ENCODE measurements around the gene INTS4.
"Not testable (repeated sequence)": the region's sequence is repeated elsewhere in the genome, so short reads cannot be mapped to it uniquely, and the experiment has no call there.

INTS4 gene

DNA sequence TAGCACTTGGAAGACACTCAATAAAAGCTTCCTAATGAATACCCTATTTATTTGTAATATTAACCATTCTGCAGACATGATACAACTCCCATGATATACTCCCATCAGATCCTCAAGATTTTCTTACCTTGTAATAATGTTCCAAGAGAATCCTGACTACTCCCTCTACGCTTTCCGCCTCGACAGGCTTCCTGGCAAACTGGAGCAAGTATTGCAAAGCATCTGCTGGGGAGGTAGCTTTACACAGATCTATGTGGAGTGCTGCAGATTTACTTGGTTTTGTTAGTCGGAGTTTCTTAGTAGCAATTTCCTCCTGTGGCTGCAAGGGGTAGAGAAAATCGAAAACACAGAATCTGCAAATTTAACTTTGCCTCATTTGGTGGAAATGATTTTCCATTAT lies 3.5 kb downstream of the INTS4 start:
- H3K9ac ChIP-seq (ENCODE audit: low read length), result no peak overlapping the region
- H3K4me3 ChIP-seq (ENCODE audit: low read length), result no peak overlapping the region
- H3K9me3 ChIP-seq (ENCODE audit: control insufficient read depth, low read depth, low read length), result no peaks in the 10 kb centered on the region
- peaks cover 14% of the 10 kb centered on the region for H3K36me3 ChIP-seq (ENCODE audit: control insufficient read depth, low read depth, low read length)
- peaks cover 8% of the 10 kb centered on the region for H3K4me1 ChIP-seq (ENCODE audit: control insufficient read depth, low read depth, low read length)
- no peak overlapping the region for H3K27ac ChIP-seq (ENCODE audit: low read length)
- H3K27me3 ChIP-seq (ENCODE audit: control insufficient read depth, insufficient read depth, low read length), result no peaks in the 10 kb centered on the region

DNA sequence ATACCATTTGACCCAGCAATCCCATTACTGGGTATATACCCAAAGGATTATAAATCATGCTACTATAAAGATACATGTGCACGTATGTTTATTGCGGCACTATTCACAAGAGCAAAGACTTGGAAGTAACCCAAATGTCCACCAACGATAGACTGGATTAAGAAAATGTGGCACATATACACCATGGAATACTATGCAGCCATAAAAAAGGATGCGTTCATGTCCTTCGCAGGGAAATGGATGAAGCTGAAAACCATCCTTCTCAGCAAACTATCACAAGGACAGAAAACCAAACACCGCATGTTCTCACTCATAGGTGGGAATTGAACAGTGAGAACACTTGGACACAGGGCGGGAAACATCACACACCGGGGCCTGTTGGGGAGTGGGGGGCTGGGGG lies 8.0 kb downstream of the INTS4 start:
- H3K9me3 ChIP-seq (ENCODE audit: control insufficient read depth, low read depth, low read length); H3K27ac ChIP-seq (ENCODE audit: low read length): not testable (repeated sequence)

DNA sequence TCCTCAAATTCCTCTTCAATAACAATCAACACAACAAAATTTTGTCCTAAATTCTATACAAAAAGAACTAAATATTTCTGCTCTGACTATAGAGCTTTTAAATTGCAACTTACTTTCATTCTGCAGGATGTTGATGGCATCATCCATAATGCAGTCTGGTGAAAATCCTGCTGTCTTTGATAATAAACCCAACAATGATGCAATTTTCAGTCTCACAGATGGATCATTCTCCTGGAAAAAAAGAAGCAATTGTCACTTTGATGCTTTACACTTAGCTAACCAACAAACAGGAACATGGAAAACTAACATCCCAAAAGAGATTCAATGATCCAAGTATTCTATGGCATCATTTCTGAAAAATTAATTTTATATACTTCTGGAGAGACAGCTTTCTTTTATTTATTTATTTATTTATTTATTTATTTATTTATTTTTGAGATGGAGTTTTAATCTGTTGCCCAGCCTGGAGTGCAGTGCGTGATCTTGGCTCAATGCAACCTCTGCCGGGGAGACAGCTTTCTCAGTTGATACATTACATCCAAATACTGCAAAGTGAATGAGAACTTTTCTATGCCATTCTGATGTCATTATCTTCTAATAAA lies 13.0 kb downstream of the INTS4 start:
- Histone ChIP-seq H3K36me3 (ENCODE audit: control insufficient read depth, low read depth, low read length) (peaks cover 14% of the 10 kb centered on the region), H3K9ac (ENCODE audit: low read length) (no peak overlapping the region), H3K9me3 (ENCODE audit: control insufficient read depth, low read depth, low read length) (no peaks in the 10 kb centered on the region), H3K27me3 (ENCODE audit: control insufficient read depth, insufficient read depth, low read length) (no peaks in the 10 kb centered on the region), H3K27ac (ENCODE audit: low read length) (no peak overlapping the region), H3K4me3 (ENCODE audit: low read length) (no peak overlapping the region), H3K4me1 (ENCODE audit: control insufficient read depth, low read depth, low read length) (no peaks in the 10 kb centered on the region)

More for the DNA sequence above, 8.0 kb downstream of the INTS4 start:
- H3K36me3 ChIP-seq (ENCODE audit: control insufficient read depth, low read depth, low read length), result peaks cover 14% of the 10 kb centered on the region
- not testable (repeated sequence) for H3K4me1 ChIP-seq (ENCODE audit: control insufficient read depth, low read depth, low read length); H3K4me3 ChIP-seq (ENCODE audit: low read length); H3K9ac ChIP-seq (ENCODE audit: low read length); H3K27me3 ChIP-seq (ENCODE audit: control insufficient read depth, insufficient read depth, low read length)

DNA sequence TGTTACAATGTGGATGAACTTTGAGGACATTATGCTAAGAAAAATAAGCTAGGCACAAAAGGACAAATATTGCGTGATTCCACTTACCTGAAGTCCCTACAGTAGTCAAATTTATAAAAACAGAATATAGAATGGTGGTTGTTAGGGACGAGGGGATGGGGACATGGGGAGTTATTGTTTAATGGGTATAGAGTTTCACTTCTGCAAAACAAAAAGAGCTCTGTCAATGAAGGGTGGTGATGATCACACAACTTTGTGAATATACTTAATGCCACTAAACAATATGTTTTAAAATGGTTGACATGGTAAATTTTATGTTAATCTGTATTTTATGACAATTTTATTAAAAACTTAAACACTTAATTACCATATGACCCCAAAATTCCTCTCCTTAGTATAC lies 26.1 kb downstream of the INTS4 start:
- no peaks in the 10 kb centered on the region for H3K4me1 ChIP-seq (ENCODE audit: control insufficient read depth, low read depth, low read length)
- no peak overlapping the region for H3K4me3 ChIP-seq (ENCODE audit: low read length)
- H3K36me3 ChIP-seq (ENCODE audit: control insufficient read depth, low read depth, low read length), result no peaks in the 10 kb centered on the region
- H3K27me3 ChIP-seq (ENCODE audit: control insufficient read depth, insufficient read depth, low read length), result no peaks in the 10 kb centered on the region
- H3K9ac ChIP-seq (ENCODE audit: low read length), result no peak overlapping the region
- no peak overlapping the region for H3K27ac ChIP-seq (ENCODE audit: low read length)
- no peaks in the 10 kb centered on the region for H3K9me3 ChIP-seq (ENCODE audit: control insufficient read depth, low read depth, low read length)

DNA sequence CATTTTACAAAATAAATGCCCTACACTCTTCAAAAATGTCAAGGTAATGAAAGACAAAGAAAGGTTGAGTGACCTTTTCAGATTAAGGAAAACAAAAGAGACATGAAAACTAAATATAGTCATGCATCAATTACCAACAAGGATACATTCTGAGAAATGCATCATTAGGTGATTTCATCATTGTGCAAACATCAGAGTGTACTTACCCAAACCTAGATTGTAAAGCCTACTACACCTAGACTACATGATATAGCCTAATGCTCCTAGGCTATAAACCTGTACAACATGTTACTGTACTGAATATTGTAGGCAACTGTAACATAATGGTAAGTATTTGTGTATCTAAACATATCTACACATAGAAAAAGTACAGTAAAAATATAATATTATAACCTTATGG lies 26.7 kb downstream of the INTS4 start:
- H3K27ac ChIP-seq (ENCODE audit: low read length), result no peak overlapping the region
- H3K4me3 ChIP-seq (ENCODE audit: low read length), result no peak overlapping the region
- H3K27me3 ChIP-seq (ENCODE audit: control insufficient read depth, insufficient read depth, low read length), result no peaks in the 10 kb centered on the region
- no peaks in the 10 kb centered on the region for H3K9me3 ChIP-seq (ENCODE audit: control insufficient read depth, low read depth, low read length)
- H3K36me3 ChIP-seq (ENCODE audit: control insufficient read depth, low read depth, low read length), result no peaks in the 10 kb centered on the region
- H3K9ac ChIP-seq (ENCODE audit: low read length), result no peak overlapping the region
- no peaks in the 10 kb centered on the region for H3K4me1 ChIP-seq (ENCODE audit: control insufficient read depth, low read depth, low read length)

DNA sequence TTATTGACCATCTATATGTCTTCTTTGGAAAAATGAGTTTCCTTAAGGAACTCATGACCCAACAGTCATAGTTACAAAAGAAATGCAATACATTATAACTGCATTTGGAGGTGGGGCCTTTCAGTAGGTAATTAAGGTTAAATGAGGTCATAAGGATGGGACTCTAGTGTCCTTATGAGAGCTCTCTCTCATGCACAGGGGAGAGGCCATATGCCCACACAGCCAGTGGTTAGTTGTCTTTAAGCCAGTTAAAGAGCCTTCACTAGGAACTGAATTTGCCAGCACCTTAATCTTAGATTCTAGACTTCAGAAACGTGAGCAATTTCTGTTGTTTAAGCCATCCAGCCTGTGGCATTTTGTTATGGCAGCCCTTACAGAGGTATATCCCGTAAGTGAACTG lies 27.3 kb downstream of the INTS4 start:
- Histone ChIP-seq H3K36me3 (ENCODE audit: control insufficient read depth, low read depth, low read length) (no peaks in the 10 kb centered on the region), H3K9ac (ENCODE audit: low read length) (no peak overlapping the region), H3K4me1 (ENCODE audit: control insufficient read depth, low read depth, low read length) (no peaks in the 10 kb centered on the region), H3K27me3 (ENCODE audit: control insufficient read depth, insufficient read depth, low read length) (no peaks in the 10 kb centered on the region), H3K4me3 (ENCODE audit: low read length) (no peak overlapping the region), H3K9me3 (ENCODE audit: control insufficient read depth, low read depth, low read length) (no peaks in the 10 kb centered on the region), H3K27ac (ENCODE audit: low read length) (no peak overlapping the region)

DNA sequence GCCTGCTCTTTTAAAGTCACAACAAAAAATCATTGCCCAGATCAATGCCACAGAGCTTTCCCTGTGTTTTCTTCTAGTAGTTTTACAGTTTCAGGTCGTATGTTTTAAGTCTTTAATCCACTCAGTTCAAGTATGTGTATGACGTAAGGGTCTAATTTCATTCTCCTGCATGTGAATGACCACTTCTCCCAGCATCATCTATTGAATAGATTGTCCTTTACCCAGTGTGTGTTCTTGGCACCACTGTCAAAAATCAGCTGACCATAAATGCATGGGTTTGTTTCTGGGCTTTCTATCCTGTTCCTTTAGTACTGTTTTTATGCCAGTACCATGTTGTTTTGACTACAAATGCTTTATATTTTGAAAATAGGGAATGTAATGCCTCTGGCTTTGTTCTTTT lies 28.1 kb downstream of the INTS4 start:
- Histone ChIP-seq H3K36me3 (ENCODE audit: control insufficient read depth, low read depth, low read length) (no peaks in the 10 kb centered on the region), H3K4me1 (ENCODE audit: control insufficient read depth, low read depth, low read length) (no peaks in the 10 kb centered on the region), H3K9me3 (ENCODE audit: control insufficient read depth, low read depth, low read length) (no peaks in the 10 kb centered on the region), H3K27ac (ENCODE audit: low read length) (no peak overlapping the region), H3K9ac (ENCODE audit: low read length) (no peak overlapping the region), H3K27me3 (ENCODE audit: control insufficient read depth, insufficient read depth, low read length) (no peaks in the 10 kb centered on the region), H3K4me3 (ENCODE audit: low read length) (no peak overlapping the region)

DNA sequence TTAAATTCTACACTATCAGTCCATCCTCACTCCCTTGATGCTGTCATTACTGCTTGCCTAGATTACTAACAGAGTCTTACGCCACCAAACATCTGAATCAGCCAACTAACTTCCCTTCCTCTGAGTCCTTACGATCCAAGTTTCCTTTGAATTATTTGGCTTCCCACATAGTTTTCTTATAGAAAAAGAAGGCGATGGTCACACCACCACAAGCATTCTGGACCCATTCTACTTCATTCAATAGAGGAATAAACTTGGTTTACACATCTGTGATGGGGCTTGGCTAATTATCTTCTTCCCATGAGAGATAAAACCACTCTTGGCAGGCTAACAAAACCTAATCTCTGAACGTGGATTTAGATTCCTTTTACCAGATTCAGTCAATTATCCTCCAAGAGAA lies 35.0 kb downstream of the INTS4 start:
- Histone ChIP-seq H3K9ac (ENCODE audit: low read length) (no peak overlapping the region), H3K27me3 (ENCODE audit: control insufficient read depth, insufficient read depth, low read length) (no peaks in the 10 kb centered on the region), H3K36me3 (ENCODE audit: control insufficient read depth, low read depth, low read length) (peaks cover 15% of the 10 kb centered on the region), H3K4me3 (ENCODE audit: low read length) (no peak overlapping the region), H3K9me3 (ENCODE audit: control insufficient read depth, low read depth, low read length) (no peaks in the 10 kb centered on the region), H3K27ac (ENCODE audit: low read length) (no peak overlapping the region), H3K4me1 (ENCODE audit: control insufficient read depth, low read depth, low read length) (no peaks in the 10 kb centered on the region)

DNA sequence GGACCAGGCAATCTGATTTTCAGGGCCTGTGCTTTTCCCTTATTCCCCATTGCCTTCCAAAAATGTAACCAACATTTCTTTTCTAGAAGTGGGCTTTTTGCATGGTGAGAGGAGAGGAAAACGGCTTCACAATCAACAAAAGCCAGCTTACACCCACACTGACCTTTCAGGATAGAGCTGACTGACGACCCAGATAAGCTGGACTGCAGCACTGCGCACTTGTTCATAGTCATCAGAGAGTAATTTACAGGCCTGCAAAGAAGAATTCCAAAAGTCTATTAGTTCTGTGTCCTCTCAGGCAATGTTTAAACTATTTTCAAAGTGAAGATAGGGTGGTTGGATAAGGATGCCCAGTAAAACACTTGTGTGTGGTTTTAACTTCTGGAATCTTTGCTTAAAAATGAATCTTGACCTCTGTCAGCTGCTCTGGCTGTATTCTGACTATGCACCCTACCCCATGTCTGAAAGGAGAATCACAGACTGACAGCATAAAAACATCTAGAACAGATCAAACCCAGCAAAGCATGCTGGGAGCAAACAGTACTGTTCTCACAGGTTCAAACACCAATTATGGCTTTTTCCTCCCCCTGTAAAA lies 35.8 kb downstream of the INTS4 start:
- H3K4me1 ChIP-seq (ENCODE audit: control insufficient read depth, low read depth, low read length); H3K9me3 ChIP-seq (ENCODE audit: control insufficient read depth, low read depth, low read length); H3K27me3 ChIP-seq (ENCODE audit: control insufficient read depth, insufficient read depth, low read length); H3K27ac ChIP-seq (ENCODE audit: low read length); H3K4me3 ChIP-seq (ENCODE audit: low read length); H3K9ac ChIP-seq (ENCODE audit: low read length): not testable (repeated sequence)
- H3K36me3 ChIP-seq (ENCODE audit: control insufficient read depth, low read depth, low read length), result peaks cover 15% of the 10 kb centered on the region

DNA sequence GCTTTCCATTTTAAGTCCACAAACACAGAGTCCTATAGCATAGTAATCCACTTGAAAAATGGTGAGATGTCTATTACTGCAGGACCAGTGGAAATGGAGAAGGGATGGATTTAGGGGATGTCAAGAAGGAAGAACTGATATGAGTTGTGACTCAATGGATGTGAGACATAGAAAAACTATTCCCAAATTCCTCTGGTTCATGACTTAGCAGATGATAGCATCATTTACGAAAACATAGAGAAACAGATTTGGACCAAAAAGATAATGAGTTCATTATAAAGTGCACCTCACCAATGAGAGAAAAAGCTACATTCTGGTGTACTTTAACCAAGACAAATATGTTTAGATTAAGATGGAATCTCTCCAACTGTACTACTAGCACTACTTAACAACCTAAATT lies 51.2 kb downstream of the INTS4 start:
- not testable (repeated sequence) for H3K9ac ChIP-seq (ENCODE audit: low read length)

DNA sequence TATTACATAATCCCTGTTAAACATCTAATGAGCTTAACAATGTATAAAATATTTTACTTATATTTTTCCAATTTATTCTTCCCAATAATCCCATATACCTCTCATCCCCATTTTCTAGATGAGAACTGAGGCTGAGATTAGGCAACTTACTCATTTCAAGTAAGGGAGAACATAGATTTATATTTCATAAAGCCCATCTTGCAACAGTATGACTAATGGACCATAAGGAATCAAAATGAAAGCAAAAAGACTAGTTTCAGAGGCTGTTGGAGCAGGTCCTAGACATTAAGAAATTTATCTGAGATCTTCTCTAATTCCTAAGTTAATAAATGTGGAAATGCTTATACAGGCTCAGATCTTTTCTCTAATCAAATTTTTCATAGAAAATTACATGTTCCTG lies 52.0 kb downstream of the INTS4 start:
- H3K27ac ChIP-seq (ENCODE audit: low read length); H3K4me1 ChIP-seq (ENCODE audit: control insufficient read depth, low read depth, low read length); H3K27me3 ChIP-seq (ENCODE audit: control insufficient read depth, insufficient read depth, low read length): not testable (repeated sequence)

More for the DNA sequence above, 51.2 kb downstream of the INTS4 start:
- H3K27me3 ChIP-seq (ENCODE audit: control insufficient read depth, insufficient read depth, low read length); H3K36me3 ChIP-seq (ENCODE audit: control insufficient read depth, low read depth, low read length); H3K9me3 ChIP-seq (ENCODE audit: control insufficient read depth, low read depth, low read length); H3K4me3 ChIP-seq (ENCODE audit: low read length); H3K27ac ChIP-seq (ENCODE audit: low read length); H3K4me1 ChIP-seq (ENCODE audit: control insufficient read depth, low read depth, low read length): not testable (repeated sequence)

DNA sequence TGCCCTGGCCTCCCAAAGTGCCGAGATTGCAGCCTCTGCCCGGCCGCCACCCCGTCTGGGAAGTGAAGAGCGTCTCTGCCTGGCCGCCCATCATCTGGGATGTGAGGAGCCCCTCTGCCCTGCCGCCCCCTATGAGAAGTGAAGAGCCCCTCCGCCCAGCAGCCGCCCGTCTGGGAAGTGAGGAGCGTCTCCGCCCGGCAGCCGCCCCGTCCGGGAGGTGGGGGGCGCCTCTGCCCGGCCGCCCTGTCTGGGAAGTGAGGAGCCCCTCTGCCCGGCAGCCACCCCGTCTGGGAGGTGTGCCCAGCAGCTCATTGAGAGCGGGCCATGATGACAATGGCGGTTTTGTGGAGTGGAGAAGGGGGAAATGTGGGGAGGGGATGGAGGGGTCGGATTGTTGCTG lies 60.9 kb downstream of the INTS4 start:
- H3K9ac ChIP-seq (ENCODE audit: low read length); H3K36me3 ChIP-seq (ENCODE audit: control insufficient read depth, low read depth, low read length): not testable (repeated sequence)

More for the DNA sequence above, 52.0 kb downstream of the INTS4 start:
- not testable (repeated sequence) for H3K4me3 ChIP-seq (ENCODE audit: low read length); H3K36me3 ChIP-seq (ENCODE audit: control insufficient read depth, low read depth, low read length); H3K9ac ChIP-seq (ENCODE audit: low read length); H3K9me3 ChIP-seq (ENCODE audit: control insufficient read depth, low read depth, low read length)

More for the DNA sequence above, 60.9 kb downstream of the INTS4 start:
- not testable (repeated sequence) for H3K27me3 ChIP-seq (ENCODE audit: control insufficient read depth, insufficient read depth, low read length); H3K4me1 ChIP-seq (ENCODE audit: control insufficient read depth, low read depth, low read length); H3K9me3 ChIP-seq (ENCODE audit: control insufficient read depth, low read depth, low read length); H3K27ac ChIP-seq (ENCODE audit: low read length); H3K4me3 ChIP-seq (ENCODE audit: low read length)
